H1 (cell line): ENCODE measurements around the gene PANK3. TPM values are rescaled to one million over a fixed set of nuclear protein-coding genes. Genes with fewer than 3 reads are reported as not detected.
A peak's percentile ranks its signal among the peaks of the same experiment; 100 is the strongest.

Source experiments
- CEBPB ChIP-seq: IDR thresholded peaks from 2 replicates; pipeline ENCODE4 v1.6.1; 2012; ENCODE audit warnings: low read depth, low read length
- GABPA ChIP-seq: IDR thresholded peaks from 2 replicates; pipeline ENCODE4 v1.6.1; 2011; ENCODE audit warnings: mild to moderate bottlenecking, low read length, moderate library complexity, borderline replicate concordance; ENCODE audit not compliant: insufficient read depth
- GTF2F1 ChIP-seq: IDR thresholded peaks from 2 replicates; pipeline ENCODE4 v1.6.1; 2012; ENCODE audit warnings: low read depth, low read length, improper control_type of control experiment, borderline replicate concordance
- HDAC2 ChIP-seq, 2 experiments: fragments of 300-600 bp in 1 of 2; sonication (generic) in 1 of 2; IDR thresholded peaks; 2 replicates each; pipeline ENCODE4 v1.6.1; 2011 to 2012; ENCODE audit warnings: low read depth in 2 of 2, low read length in 2 of 2, mild to moderate bottlenecking in 2 of 2, moderate library complexity in 2 of 2, borderline replicate concordance in 1 of 2, inconsistent platforms in 1 of 2
- KDM1A ChIP-seq: fragments of 200-600, 300-600 bp; sonication (generic); IDR thresholded peaks from 2 replicates; pipeline ENCODE4 v1.7.1; 2016; ENCODE audit warnings: mild to moderate bottlenecking, low read length, borderline replicate concordance
- NANOG ChIP-seq: IDR thresholded peaks from 2 replicates; pipeline ENCODE4 v1.6.1; 2011; ENCODE audit warnings: low read length, low read depth, mild to moderate bottlenecking, inconsistent platforms; ENCODE audit not compliant: insufficient read depth, poor library complexity, severe bottlenecking
- PHF8 ChIP-seq: fragments of 200-600 bp; sonication (generic); conservative IDR thresholded peaks from 2 replicates; pipeline ENCODE4 v1.7.1; 2012; ENCODE audit warnings: low read depth, mild to moderate bottlenecking, inconsistent platforms, low read length, moderate library complexity
- SAP30 ChIP-seq: fragments of 300-600 bp; sonication (generic); IDR thresholded peaks from 2 replicates; pipeline ENCODE4 v1.7.1; 2012; ENCODE audit warnings: low read length, moderate library complexity, mild to moderate bottlenecking, inconsistent platforms; ENCODE audit not compliant: insufficient read depth, insufficient replicate concordance
- SIN3A ChIP-seq, 2 experiments: IDR thresholded peaks in 1 of 2; conservative IDR thresholded peaks in 1 of 2; 2 replicates each; pipeline ENCODE4 v1.6.1; 2011 to 2012; ENCODE audit warnings: low read length in 2 of 2, improper control_type of control experiment in 1 of 2, low read depth in 1 of 2, mild to moderate bottlenecking in 1 of 2
- polyA plus RNA-seq, 7 experiments: library from polyadenylated mRNA; depleted of rRNA in 3 of 7; stranded (reverse) in 5 of 7; unstranded in 2 of 7; fragments of >200 nt in 5 of 7; fragments of 200-250 nt in 2 of 7; gene quantifications; 1 replicate in 5 of 7; 2 replicates in 1 of 7; 4 replicates in 1 of 7; pipeline versions ENCODE4 v1.2.1 to v1.2.3, GENCODE V29; 2011 to 2013; ENCODE audit warnings: missing spikeins in 2 of 7, mixed read lengths in 2 of 7
- total RNA-seq: library from RNA; stranded (reverse); fragmentation: NEBNext Ultra II Directional; extraction: Animal tissue kit (Norgen Biotek cat#: 25700); gene quantifications from 2 replicates; pipeline ENCODE4 v1.2.1, GENCODE V29; 2021
- TF ChIP-seq, protein P1 (sequence below): IDR thresholded peaks from 2 replicates; pipeline ENCODE4 v1.6.1; 2012; ENCODE audit warnings: low read length, inconsistent platforms
- TF ChIP-seq, protein P2 (sequence below): IDR thresholded peaks from 2 replicates; pipeline ENCODE4 v1.6.1; 2011; ENCODE audit warnings: low read depth, mild to moderate bottlenecking, low read length; ENCODE audit not compliant: insufficient read depth

PANK3 gene
- total and polyA plus RNA-seq, 2 of the 8 experiments (the other 6 are each of a cell fraction or from before 2014, with no cell fraction given), result 8.6 to 101 TPM

DNA sequence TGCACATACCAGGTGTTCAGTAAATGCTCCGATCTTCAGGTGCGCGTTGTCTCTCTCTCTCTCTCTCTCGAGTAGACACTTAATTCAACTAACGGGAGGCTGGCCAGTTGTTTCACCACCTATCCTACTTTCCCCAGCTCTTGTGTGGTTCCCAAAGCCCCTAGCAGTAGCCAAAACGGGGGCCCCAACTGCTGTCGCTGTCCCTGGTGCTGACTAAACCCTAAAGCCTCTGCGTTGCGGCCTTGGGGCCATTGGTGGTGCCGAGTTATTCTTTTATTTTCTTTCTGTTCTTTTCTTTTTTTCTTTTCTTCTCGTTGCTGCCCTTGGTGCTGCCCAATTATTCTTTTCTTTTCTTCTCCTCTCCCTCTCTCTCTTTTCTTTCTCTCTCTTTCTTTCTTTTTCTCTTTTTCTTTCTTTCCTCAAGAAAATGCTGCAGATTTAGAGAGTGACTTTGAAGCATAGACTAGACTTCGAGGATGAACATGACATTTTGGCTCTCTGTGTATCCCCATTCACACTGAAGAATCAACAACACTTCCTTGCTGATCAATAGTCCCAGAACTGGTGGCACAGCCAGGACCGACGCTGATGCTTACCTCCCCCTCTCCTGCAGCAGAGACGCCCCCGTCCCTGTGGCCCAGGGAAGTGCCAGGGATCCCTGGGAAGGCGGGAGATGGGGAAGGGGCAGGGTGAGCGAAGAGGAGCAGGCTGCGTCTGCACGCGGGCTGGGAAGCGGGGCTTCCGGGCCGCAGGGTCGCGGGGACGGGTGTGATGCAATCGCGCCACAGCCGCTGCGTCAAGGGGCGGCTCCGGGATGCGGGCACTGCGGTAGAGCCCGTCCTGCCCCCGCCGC, 50.4 kb downstream of the PANK3 start, which contains the start of gene FBLL1 (continued):
- TF ChIP-seq NANOG (no peak), KDM1A (no peak), PHF8 (no peak), GTF2F1 (no peak), SAP30 (peak; percentile 74), GABPA (peak; percentile 48; the same call in 1 of the 2 replicates), HDAC2 (IDR thresholded peaks at IDR 0.05; ENCODE audit: borderline replicate concordance in 1 of 2, low read depth in 2 of 2, low read length in 2 of 2) (peak in 1 of 2 experiments; percentile 65; a peak in 1 of 4 replicates), SIN3A (conservative IDR thresholded peaks at IDR 0.05 in 1 of 2, IDR thresholded peaks at IDR 0.05 in 1 of 2; ENCODE audit: low read depth in 1 of 2, low read length in 2 of 2) (peak; percentile 82 to 93; a peak in 2 of 4 replicates), CEBPB (peak; percentile 97)
- TF ChIP-seq, protein P1, sequence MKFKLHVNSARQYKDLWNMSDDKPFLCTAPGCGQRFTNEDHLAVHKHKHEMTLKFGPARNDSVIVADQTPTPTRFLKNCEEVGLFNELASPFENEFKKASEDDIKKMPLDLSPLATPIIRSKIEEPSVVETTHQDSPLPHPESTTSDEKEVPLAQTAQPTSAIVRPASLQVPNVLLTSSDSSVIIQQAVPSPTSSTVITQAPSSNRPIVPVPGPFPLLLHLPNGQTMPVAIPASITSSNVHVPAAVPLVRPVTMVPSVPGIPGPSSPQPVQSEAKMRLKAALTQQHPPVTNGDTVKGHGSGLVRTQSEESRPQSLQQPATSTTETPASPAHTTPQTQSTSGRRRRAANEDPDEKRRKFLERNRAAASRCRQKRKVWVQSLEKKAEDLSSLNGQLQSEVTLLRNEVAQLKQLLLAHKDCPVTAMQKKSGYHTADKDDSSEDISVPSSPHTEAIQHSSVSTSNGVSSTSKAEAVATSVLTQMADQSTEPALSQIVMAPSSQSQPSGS, result peak; percentile 86
- TF ChIP-seq, protein P2, sequence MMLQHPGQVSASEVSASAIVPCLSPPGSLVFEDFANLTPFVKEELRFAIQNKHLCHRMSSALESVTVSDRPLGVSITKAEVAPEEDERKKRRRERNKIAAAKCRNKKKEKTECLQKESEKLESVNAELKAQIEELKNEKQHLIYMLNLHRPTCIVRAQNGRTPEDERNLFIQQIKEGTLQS, result peak; percentile 75
